Mucosa of stomach (tissue), 1 donor: ENCODE results near the gene ITSN2.

Source experiments
- H3K27me3 ChIP-seq: one replicate; pipeline ENCODE4 v1.7.0; 2013; ENCODE audit warnings: mild to moderate bottlenecking, low read length; ENCODE audit not compliant: control insufficient read depth, insufficient read depth
- H3K36me3 ChIP-seq: one replicate; pipeline ENCODE4 v1.7.0; 2013; ENCODE audit warnings: low read length; ENCODE audit not compliant: control insufficient read depth, insufficient read depth
- H3K4me1 ChIP-seq: one replicate; pipeline ENCODE4 v1.7.0; 2013; ENCODE audit warnings: mild to moderate bottlenecking, low read length; ENCODE audit not compliant: control insufficient read depth, insufficient read depth
- H3K4me3 ChIP-seq: one replicate; pipeline ENCODE4 v1.7.0; 2013; ENCODE audit warnings: low read length
- H3K9ac ChIP-seq: one replicate; pipeline ENCODE4 v1.7.0; 2013; ENCODE audit warnings: mild to moderate bottlenecking, low read length, moderate library complexity
- H3K9me3 ChIP-seq: one replicate; pipeline ENCODE4 v1.7.0; 2013; ENCODE audit warnings: mild to moderate bottlenecking, low read length, moderate library complexity; ENCODE audit not compliant: control insufficient read depth
- donor health status: Pancreatic carcinoma.

Gene ITSN2

GRCh38 chr2:24385366-24385765 lies 25.0 kb upstream of the ITSN2 start:
- Histone ChIP-seq H3K4me3 (no peak overlapping the region), H3K9me3 (no peaks in the 10 kb centered on the region), H3K4me1 (no peaks in the 10 kb centered on the region), H3K9ac (no peak overlapping the region), H3K27me3 (no peaks in the 10 kb centered on the region), H3K36me3 (no peaks in the 10 kb centered on the region)

GRCh38 chr2:24382363-24383073 lies 22.2 kb upstream of the ITSN2 start:
- H3K4me1 ChIP-seq, result no peaks in the 10 kb centered on the region
- no peaks in the 10 kb centered on the region for H3K9me3 ChIP-seq
- no peaks in the 10 kb centered on the region for H3K36me3 ChIP-seq
- H3K9ac ChIP-seq, result no peak overlapping the region
- H3K4me3 ChIP-seq, result no peak overlapping the region
- H3K27me3 ChIP-seq, result no peaks in the 10 kb centered on the region

- H3K27me3 ChIP-seq, result no peaks in the 10 kb centered on the region
- H3K4me3 ChIP-seq, result no peak overlapping the region
- no peaks in the 10 kb centered on the region for H3K9me3 ChIP-seq
- H3K36me3 ChIP-seq, result no peaks in the 10 kb centered on the region
- H3K9ac ChIP-seq, result no peak overlapping the region
- H3K4me1 ChIP-seq, result no peaks in the 10 kb centered on the region
Measured at GRCh38 chr2:24380820-24381219, 20.5 kb upstream of the ITSN2 start.

GRCh38 chr2:24375349-24376087 lies 15.2 kb upstream of the ITSN2 start:
- H3K36me3 ChIP-seq, result no peaks in the 10 kb centered on the region
- no peaks in the 10 kb centered on the region for H3K4me1 ChIP-seq
- no peak overlapping the region for H3K4me3 ChIP-seq
- H3K9me3 ChIP-seq, result no peaks in the 10 kb centered on the region
- H3K27me3 ChIP-seq, result no peaks in the 10 kb centered on the region
- H3K9ac ChIP-seq, result no peak overlapping the region

- Histone ChIP-seq H3K9ac (no peak overlapping the region), H3K9me3 (no peaks in the 10 kb centered on the region), H3K4me1 (no peaks in the 10 kb centered on the region), H3K27me3 (no peaks in the 10 kb centered on the region), H3K36me3 (no peaks in the 10 kb centered on the region), H3K4me3 (no peak overlapping the region)
Measured at GRCh38 chr2:24374301-24374700, 14.0 kb upstream of the ITSN2 start.

GRCh38 chr2:24372033-24372432 lies 11.7 kb upstream of the ITSN2 start:
- H3K36me3 ChIP-seq, result no peaks in the 10 kb centered on the region
- H3K27me3 ChIP-seq, result no peaks in the 10 kb centered on the region
- H3K9ac ChIP-seq, result no peak overlapping the region

GRCh38 chr2:24365826-24366225 lies 5.5 kb upstream of the ITSN2 start:
- Histone ChIP-seq H3K4me1 (peaks cover 19% of the 10 kb centered on the region), H3K9me3 (no peaks in the 10 kb centered on the region), H3K36me3 (no peaks in the 10 kb centered on the region), H3K27me3 (no peaks in the 10 kb centered on the region), H3K4me3 (no peak overlapping the region), H3K9ac (no peak overlapping the region)

More at GRCh38 chr2:24372033-24372432, 11.7 kb upstream of the ITSN2 start:
- H3K9me3 ChIP-seq, result no peaks in the 10 kb centered on the region
- H3K4me3 ChIP-seq, result no peak overlapping the region
- H3K4me1 ChIP-seq, result no peaks in the 10 kb centered on the region

GRCh38 chr2:24365051-24365450 lies 4.7 kb upstream of the ITSN2 start:
- Histone ChIP-seq H3K9ac (no peak overlapping the region), H3K9me3 (no peaks in the 10 kb centered on the region), H3K4me1 (peaks cover 21% of the 10 kb centered on the region), H3K27me3 (no peaks in the 10 kb centered on the region), H3K4me3 (no peak overlapping the region), H3K36me3 (no peaks in the 10 kb centered on the region)

- no peak overlapping the region for H3K4me3 ChIP-seq
- peaks cover 27% of the 10 kb centered on the region for H3K4me1 ChIP-seq
Measured at GRCh38 chr2:24363301-24363700, 3.0 kb upstream of the ITSN2 start.

GRCh38 chr2:24362253-24362652 lies 1.9 kb upstream of the ITSN2 start:
- H3K9me3 ChIP-seq, result no peaks in the 10 kb centered on the region
- H3K36me3 ChIP-seq, result no peaks in the 10 kb centered on the region
- no peak overlapping the region for H3K4me3 ChIP-seq
- H3K9ac ChIP-seq, result no peak overlapping the region
- no peaks in the 10 kb centered on the region for H3K27me3 ChIP-seq
- peaks cover 31% of the 10 kb centered on the region for H3K4me1 ChIP-seq

More at GRCh38 chr2:24363301-24363700, 3.0 kb upstream of the ITSN2 start:
- no peaks in the 10 kb centered on the region for H3K27me3 ChIP-seq
- H3K36me3 ChIP-seq, result no peaks in the 10 kb centered on the region
- H3K9ac ChIP-seq, result no peak overlapping the region
- no peaks in the 10 kb centered on the region for H3K9me3 ChIP-seq

- Histone ChIP-seq H3K9ac (peak overlapping the region; percentile 94), H3K27me3 (no peaks in the 10 kb centered on the region), H3K36me3 (no peaks in the 10 kb centered on the region), H3K4me1 (peaks cover 29% of the 10 kb centered on the region), H3K9me3 (no peaks in the 10 kb centered on the region), H3K4me3 (peak overlapping the region; percentile 87)
Measured at GRCh38 chr2:24360963-24361330, 611 bp upstream of the ITSN2 start.

GRCh38 chr2:24359129-24360049 lies 947 bp downstream of the ITSN2 start:
- no peaks in the 10 kb centered on the region for H3K36me3 ChIP-seq
- H3K9me3 ChIP-seq, result no peaks in the 10 kb centered on the region
- peak overlapping the region; percentile 87 for H3K4me3 ChIP-seq
- peaks cover 16% of the 10 kb centered on the region for H3K4me1 ChIP-seq
- H3K27me3 ChIP-seq, result no peaks in the 10 kb centered on the region
- H3K9ac ChIP-seq, result peak overlapping the region; percentile 94
